Tibial artery (tissue), 4 donors: ENCODE measurements around the gene MED8.

Experiments used
- DNase-seq, 2 donors: peaks; one replicate each; pipeline ENCODE4 v3.0.0-alpha.2; 2019
- H3K27ac ChIP-seq, 2 donors: fragments of 200-600 bp; sonication (generic) in 1 of 2; 1 replicate in 1 of 2; 2 replicates in 1 of 2; pipeline ENCODE4 v1.5.1; 2018 to 2019; ENCODE audit warnings: mild to moderate bottlenecking in 1 of 2
- H3K27me3 ChIP-seq, 2 donors: fragments of 200-600 bp; sonication (generic) in 1 of 2; one replicate each; pipeline versions ENCODE4 v1.5.1 to v1.6.0; 2016 to 2019
- H3K36me3 ChIP-seq, 3 donors: fragments of 200-600 bp; sonication (generic) in 2 of 3; one replicate each; pipeline ENCODE4 v1.5.1; 2016 to 2019; ENCODE audit warnings: mild to moderate bottlenecking in 2 of 3
- H3K4me1 ChIP-seq, 4 donors: fragments of 200-600 bp; sonication (generic) in 2 of 4; 1 replicate in 3 of 4; 2 replicates in 1 of 4; pipeline ENCODE4 v1.5.1; 2016 to 2019
- H3K4me3 ChIP-seq, 2 donors: fragments of 200-600 bp; sonication (generic) in 1 of 2; 1 replicate in 1 of 2; 2 replicates in 1 of 2; pipeline ENCODE4 v1.5.1; 2018 to 2019; ENCODE audit warnings: mild to moderate bottlenecking in 2 of 2
- H3K9me3 ChIP-seq, 3 donors: fragments of 200-600 bp; sonication (generic) in 1 of 3; one replicate each; pipeline ENCODE4 v1.5.1; 2016 to 2019
- intact Hi-C: fragments of 100-400 bp; cut with DNase I; formaldehyde crosslinking; loops from one replicate; pipeline ENCODE4 v1.15.0; 2023; ENCODE audit warnings: low total_unique reads
- TF ChIP-seq, protein P1 (sequence below), 2 experiments: fragments of 200-600 bp in 1 of 2; fragments of 450-650 bp in 1 of 2; IDR thresholded peaks; one replicate each; pipeline ENCODE4 v1.5.1; 2017 to 2019; ENCODE audit warnings: antibody characterized with exemption in 2 of 2, mild to moderate bottlenecking in 1 of 2, moderate library complexity in 1 of 2

Gene MED8

DNA sequence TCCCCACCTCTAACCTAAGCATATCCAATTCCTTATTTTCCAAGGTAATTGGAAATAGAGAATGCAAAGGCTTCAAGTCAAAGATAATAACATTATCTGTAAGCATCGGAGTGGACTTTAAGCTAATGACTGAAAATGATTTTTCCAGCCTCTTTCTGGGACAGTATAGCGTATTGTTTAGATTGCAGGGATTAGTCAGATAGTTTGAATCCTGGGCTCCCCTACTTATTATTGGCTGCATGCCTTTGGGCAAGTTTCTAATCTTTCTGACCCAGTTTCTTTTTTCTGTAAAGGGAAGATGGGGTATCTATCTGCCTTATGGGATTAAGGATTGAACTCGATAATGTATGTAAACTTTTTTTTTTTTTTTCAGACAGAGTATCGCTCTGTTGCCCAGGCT is 32.3 kb downstream of the MED8 start:
- intact Hi-C loops: no loop called here
- TF ChIP-seq, protein P1, sequence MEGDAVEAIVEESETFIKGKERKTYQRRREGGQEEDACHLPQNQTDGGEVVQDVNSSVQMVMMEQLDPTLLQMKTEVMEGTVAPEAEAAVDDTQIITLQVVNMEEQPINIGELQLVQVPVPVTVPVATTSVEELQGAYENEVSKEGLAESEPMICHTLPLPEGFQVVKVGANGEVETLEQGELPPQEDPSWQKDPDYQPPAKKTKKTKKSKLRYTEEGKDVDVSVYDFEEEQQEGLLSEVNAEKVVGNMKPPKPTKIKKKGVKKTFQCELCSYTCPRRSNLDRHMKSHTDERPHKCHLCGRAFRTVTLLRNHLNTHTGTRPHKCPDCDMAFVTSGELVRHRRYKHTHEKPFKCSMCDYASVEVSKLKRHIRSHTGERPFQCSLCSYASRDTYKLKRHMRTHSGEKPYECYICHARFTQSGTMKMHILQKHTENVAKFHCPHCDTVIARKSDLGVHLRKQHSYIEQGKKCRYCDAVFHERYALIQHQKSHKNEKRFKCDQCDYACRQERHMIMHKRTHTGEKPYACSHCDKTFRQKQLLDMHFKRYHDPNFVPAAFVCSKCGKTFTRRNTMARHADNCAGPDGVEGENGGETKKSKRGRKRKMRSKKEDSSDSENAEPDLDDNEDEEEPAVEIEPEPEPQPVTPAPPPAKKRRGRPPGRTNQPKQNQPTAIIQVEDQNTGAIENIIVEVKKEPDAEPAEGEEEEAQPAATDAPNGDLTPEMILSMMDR (IDR thresholded peaks at IDR 0.05): no peak
- Histone ChIP-seq H3K9me3 (no peaks in the 10 kb centered on the region), H3K27me3 (no peaks in the 10 kb centered on the region), H3K4me1 (peaks cover 0 to 20% (median 11%) of the 10 kb centered on the region in 4 donors), H3K4me3 (no peak overlapping the region), H3K36me3 (peaks cover 0 to 19% (median 6%) of the 10 kb centered on the region in 3 donors), H3K27ac (no peak overlapping the region)
- DNase-seq: no peak

DNA sequence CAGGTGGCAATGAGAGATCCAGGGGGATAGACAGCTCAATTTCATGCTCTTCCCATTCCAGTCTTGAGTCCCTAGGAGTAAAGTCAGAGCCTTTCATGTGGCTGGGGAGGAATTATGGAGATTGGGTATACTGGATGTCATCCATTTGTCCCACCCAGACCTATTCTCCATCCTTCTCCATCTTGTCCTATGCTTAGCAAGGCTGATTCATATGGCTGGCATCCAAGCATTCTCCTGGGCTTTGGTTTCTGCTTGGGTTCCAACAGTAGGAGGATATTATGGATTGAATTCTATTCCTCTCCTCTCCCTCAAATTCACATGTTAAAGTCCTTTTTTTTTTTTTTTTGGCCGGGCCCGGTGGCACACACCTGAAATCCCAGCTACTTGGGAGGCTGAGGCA is 34.7 kb downstream of the MED8 start:
- H3K36me3 ChIP-seq: no peaks in the 10 kb centered on the region
- no peak overlapping the region for H3K27ac ChIP-seq
- H3K27me3 ChIP-seq: no peaks in the 10 kb centered on the region
- H3K4me1 ChIP-seq: peaks cover 0 to 23% (median 13%) of the 10 kb centered on the region in 4 donors
- no peak overlapping the region for H3K4me3 ChIP-seq
- intact Hi-C loops: loop anchor here (5.0 kb wide), 1 partner anchor 32 kb away; the partner anchor contains the start of genes MED8 and SZT2
- no peak for DNase-seq
- TF ChIP-seq, protein P1 (IDR thresholded peaks at IDR 0.05): no peak
- no peaks in the 10 kb centered on the region for H3K9me3 ChIP-seq

DNA sequence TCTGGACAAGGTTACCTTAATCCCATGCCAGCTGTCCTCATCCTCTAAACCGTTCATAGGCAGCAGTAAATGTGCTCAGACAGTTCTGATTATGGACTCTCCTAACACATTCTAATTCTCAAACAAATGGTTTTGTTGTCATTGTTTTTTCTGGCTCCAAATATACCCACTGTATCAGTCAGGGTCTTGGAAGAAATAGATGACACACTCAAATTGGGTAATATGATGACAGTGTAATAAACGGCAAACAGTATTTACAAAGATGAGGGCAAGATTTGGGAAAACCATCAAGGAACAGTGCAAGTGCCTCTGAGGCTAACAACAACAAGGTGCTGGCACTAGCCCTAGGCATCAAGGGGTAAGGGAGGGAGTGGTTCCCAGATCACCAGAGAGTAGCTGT is 35.1 kb downstream of the MED8 start:
- DNase-seq: no peak
- Histone ChIP-seq H3K27me3 (no peaks in the 10 kb centered on the region), H3K4me3 (no peak overlapping the region), H3K36me3 (no peaks in the 10 kb centered on the region), H3K4me1 (peaks cover 0 to 27% (median 16%) of the 10 kb centered on the region in 4 donors), H3K27ac (no peak overlapping the region), H3K9me3 (no peaks in the 10 kb centered on the region)
- TF ChIP-seq, protein P1 (IDR thresholded peaks at IDR 0.05): no peak
- intact Hi-C loops: loop anchor here (5.0 kb wide), 1 partner anchor 33 kb away; the partner anchor contains the start of genes MED8 and SZT2

DNA sequence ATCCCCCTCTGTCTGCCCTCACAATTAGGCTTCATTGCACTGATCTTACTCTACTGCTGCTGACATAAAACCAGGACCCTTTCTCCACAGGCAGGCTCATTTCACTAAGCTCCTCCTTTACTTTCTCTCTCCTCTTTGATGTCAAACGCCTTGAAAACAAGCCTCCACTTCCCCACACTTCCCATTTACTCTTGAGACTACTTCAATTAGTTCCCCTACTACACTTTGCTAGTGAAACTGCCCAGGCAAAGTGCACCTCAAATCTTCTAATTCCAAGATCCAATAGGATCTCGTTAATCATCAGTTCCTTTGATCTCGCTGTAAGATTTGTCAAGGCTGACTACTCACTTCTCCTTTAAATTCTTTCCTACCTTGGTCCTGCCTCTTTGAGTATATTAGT is 36.7 kb downstream of the MED8 start:
- TF ChIP-seq, protein P1 (IDR thresholded peaks at IDR 0.05): no peak
- H3K27ac ChIP-seq: no peak overlapping the region
- DNase-seq: no peak
- no peak overlapping the region for H3K4me3 ChIP-seq
- intact Hi-C loops: loop anchor here (5.0 kb wide), 1 partner anchor 34 kb away; the partner anchor contains the start of genes MED8 and SZT2
- H3K9me3 ChIP-seq: no peaks in the 10 kb centered on the region
- H3K27me3 ChIP-seq: no peaks in the 10 kb centered on the region
- peaks cover 0 to 21% (median 13%) of the 10 kb centered on the region in 4 donors for H3K4me1 ChIP-seq
- H3K36me3 ChIP-seq: no peaks in the 10 kb centered on the region

DNA sequence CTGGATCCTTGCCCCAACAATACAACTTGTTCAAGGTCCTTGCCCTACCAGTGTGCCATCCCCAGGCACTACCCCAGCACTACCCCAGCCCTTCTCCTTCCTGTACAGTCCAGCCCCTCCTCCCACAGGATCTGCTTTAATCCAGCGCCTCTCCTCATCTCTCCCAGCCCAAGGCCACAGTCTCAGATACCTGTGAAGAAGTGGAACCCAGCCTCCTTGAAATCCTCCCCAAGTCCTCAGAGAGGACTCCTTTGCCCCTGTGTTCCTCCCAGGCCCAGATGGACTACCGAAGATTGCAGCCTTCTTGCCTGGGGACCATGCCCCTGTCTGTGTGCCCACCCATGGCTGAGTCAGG is 37.3 kb downstream of the MED8 start:
- no peaks in the 10 kb centered on the region for H3K9me3 ChIP-seq
- H3K27me3 ChIP-seq: no peaks in the 10 kb centered on the region
- H3K4me1 ChIP-seq: peaks cover 0 to 15% (median 10%) of the 10 kb centered on the region in 4 donors
- TF ChIP-seq, protein P1 (IDR thresholded peaks at IDR 0.05): no peak
- H3K36me3 ChIP-seq: no peaks in the 10 kb centered on the region
- DNase-seq: no peak
- intact Hi-C loops: loop anchor here (5.0 kb wide), 1 partner anchor 35 kb away; the partner anchor contains the start of genes MED8 and SZT2
- H3K27ac ChIP-seq: no peak overlapping the region
- no peak overlapping the region for H3K4me3 ChIP-seq
